GM10248 (cell line): Measurements from ENCODE around the gene ABCA7.

Experiments used
- CTCF ChIA-PET: fragments of 300-600 bp; sonication (Branson Sonifier 250); formaldehyde crosslinking; extraction: SDS; loops from one replicate; lab custom pipeline; 2021; ENCODE audit warnings: antibody characterized with exemption; lab: Yijun Ruan, JAX
- POLR2A ChIA-PET: fragments of 350-650 bp; sonication (Branson Sonifier 250); formaldehyde crosslinking; extraction: SDS; loops from one replicate; lab custom pipeline; 2020; ENCODE audit warnings: antibody characterized with exemption; lab: Yijun Ruan, JAX
- DNase-seq: peaks from one replicate; pipeline ENCODE4 v3.0.0; 2012; ENCODE audit errors: extremely low spot score
- TF ChIP-seq, protein P1 (sequence below): IDR thresholded peaks from 2 replicates; pipeline ENCODE4 v1.5.1; 2012; ENCODE audit warnings: mild to moderate bottlenecking, low read depth; ENCODE audit errors: extremely low read depth, missing control alignments, control extremely low read depth

The ABCA7 gene

GRCh38 chr19:1055028-1055425 lies 15.1 kb downstream of the ABCA7 start:
- ChIA-PET CTCF (interaction anchor here (2.6 kb wide), 1 partner anchor 11 kb away, joined by 15 read pairs; the partner anchor contains the start of gene ARHGAP45), POLR2A (interaction anchor here (0.7 to 1.0 kb wide), 2 partner anchors 159 to 214 kb away, joined by 3 to 5 read pairs; no protein-coding TSS in a partner anchor)
- TF ChIP-seq, protein P1, sequence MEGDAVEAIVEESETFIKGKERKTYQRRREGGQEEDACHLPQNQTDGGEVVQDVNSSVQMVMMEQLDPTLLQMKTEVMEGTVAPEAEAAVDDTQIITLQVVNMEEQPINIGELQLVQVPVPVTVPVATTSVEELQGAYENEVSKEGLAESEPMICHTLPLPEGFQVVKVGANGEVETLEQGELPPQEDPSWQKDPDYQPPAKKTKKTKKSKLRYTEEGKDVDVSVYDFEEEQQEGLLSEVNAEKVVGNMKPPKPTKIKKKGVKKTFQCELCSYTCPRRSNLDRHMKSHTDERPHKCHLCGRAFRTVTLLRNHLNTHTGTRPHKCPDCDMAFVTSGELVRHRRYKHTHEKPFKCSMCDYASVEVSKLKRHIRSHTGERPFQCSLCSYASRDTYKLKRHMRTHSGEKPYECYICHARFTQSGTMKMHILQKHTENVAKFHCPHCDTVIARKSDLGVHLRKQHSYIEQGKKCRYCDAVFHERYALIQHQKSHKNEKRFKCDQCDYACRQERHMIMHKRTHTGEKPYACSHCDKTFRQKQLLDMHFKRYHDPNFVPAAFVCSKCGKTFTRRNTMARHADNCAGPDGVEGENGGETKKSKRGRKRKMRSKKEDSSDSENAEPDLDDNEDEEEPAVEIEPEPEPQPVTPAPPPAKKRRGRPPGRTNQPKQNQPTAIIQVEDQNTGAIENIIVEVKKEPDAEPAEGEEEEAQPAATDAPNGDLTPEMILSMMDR, result no peak
- DNase-seq, result no peak

GRCh38 chr19:1055886-1056620 lies 16.1 kb downstream of the ABCA7 start:
- ChIA-PET POLR2A (interaction anchor here (0.7 to 1.0 kb wide), 2 partner anchors 158 to 213 kb away, joined by 3 to 5 read pairs; no protein-coding TSS in a partner anchor), CTCF (interaction anchor here (1.3 to 2.6 kb wide), 4 partner anchors 10 to 57 kb away, joined by 3 to 15 read pairs (median 4); partner anchors contain the start of genes ARHGAP45 and RNU6-2)
- TF ChIP-seq, protein P1, result no peak
- no peak for DNase-seq

DNA sequence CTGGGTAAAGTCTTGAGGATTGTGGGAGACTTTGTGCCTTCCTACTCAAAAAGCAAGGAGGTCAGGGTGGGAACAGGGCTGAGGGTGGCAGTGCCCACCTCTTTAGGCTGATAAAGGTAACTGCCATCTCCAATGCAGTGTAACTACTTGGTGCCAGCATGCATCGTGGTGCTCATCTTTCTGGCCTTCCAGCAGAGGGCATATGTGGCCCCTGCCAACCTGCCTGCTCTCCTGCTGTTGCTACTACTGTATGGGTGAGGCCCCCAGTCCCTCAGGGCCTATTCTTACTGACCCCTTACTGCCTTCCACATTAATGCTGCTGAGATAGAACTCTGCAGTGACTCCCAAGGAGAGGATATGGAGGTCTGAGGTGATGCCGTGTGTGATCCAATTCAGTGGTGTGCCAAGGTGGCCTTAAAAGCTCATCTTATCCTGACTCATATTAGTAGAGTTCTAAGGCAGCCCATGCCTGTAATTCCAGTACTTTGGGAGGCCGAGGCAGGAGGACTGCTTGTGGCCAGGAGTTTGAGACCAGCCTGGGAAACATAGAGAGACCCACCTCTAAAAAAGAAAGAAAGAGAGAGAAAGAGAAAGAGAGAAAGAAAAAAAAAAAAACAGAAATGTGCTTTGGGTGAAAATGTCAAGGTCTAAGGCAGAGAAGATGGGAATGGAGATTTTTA lies 17.4 kb downstream of the ABCA7 start:
- ChIA-PET CTCF (interaction anchor here (1.1 to 1.3 kb wide), 5 partner anchors 11 to 135 kb away, joined by 3 to 5 read pairs (median 3); partner anchors contain the start of gene RNU6-2), POLR2A (interaction anchor here (1.2 kb wide), 1 partner anchor 18 kb away, joined by 5 read pairs; no protein-coding TSS in a partner anchor)
- TF ChIP-seq, protein P1, result peak; percentile 50
- DNase-seq, result no peak

DNA sequence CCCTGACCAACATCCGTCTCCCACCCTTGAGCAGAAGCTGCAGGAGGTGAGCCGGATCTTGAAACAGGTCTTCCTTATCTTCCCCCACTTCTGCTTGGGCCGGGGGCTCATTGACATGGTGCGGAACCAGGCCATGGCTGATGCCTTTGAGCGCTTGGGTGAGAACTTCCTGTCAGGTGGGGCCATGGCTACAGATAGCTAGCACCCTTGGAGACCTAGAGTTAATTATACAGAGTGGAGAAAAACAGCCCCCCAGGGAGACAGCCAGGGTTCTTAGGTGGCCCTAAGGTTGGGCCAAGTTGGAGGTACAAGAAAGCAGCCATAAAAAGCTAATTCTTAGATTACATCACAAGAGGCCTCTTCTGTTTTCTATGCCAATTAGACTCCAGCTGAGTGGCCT lies 18.2 kb downstream of the ABCA7 start:
- ChIA-PET CTCF (interaction anchor here (1.1 to 1.3 kb wide), 2 partner anchors 40 to 134 kb away, joined by 3 read pairs; no protein-coding TSS in a partner anchor), POLR2A (interaction anchor here (1.2 kb wide), 1 partner anchor 17 kb away, joined by 5 read pairs; no protein-coding TSS in a partner anchor)
- no peak for DNase-seq
- TF ChIP-seq, protein P1, result no peak

DNA sequence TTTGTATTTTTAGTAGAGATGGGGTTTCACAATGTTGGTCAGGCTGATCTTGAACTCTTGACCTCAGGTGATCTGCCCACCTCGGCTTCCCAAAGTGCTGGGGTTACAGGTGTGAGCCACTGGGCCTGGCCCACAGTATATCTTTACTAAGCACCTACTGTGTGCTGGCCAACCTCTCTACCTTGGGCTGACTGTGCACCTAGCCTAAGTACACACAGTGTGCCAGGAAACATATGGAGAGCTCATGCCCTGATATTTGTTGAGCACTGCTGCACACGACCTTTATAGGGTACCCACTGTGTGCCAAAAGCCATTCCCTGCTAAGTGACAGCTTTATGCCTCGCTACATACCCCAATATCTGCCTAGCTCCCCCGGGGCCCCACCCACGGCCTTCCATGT lies 20.8 kb downstream of the ABCA7 start:
- CTCF ChIA-PET, result no interaction called here
- TF ChIP-seq, protein P1, result no peak
- POLR2A ChIA-PET, result no interaction called here
- DNase-seq, result no peak

DNA sequence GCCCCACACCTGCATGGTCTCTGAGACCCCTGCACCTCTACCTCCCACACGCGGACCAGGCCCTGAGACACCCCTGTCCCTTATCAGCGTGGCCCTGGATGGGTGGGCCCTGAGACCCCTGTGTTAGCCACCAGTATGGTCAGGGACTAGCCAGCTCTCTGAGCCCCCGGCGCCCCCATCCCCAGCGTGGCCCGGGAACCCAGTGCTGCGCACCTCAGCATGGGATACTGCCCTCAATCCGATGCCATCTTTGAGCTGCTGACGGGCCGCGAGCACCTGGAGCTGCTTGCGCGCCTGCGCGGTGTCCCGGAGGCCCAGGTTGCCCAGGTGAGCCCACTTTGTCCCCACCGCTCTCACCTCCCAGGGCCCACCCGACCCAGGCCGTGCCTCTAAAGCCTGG lies 22.1 kb downstream of the ABCA7 start:
- POLR2A ChIA-PET, result interaction anchor here (0.6 kb wide), 1 partner anchor 207 kb away, joined by 3 read pairs; the partner anchor contains the start of gene CIRBP
- no peak for DNase-seq
- TF ChIP-seq, protein P1, result no peak
- CTCF ChIA-PET, result interaction anchor here (1.2 kb wide), 1 partner anchor 19 kb away, joined by 3 read pairs; no protein-coding TSS in a partner anchor
